NCI-H2227 (cell line): Measurements from ENCODE around the gene MED13L.

Experiments
- DNase-seq: peaks from one replicate; lab custom pipeline; 2025; ENCODE audit not compliant: unreplicated experiment; lab: John Stamatoyannopoulos, UW

MED13L gene

GRCh38 chr12:116026346-116026745 lies 251.1 kb downstream of the MED13L start:
- no peak for DNase-seq

- no peak for DNase-seq
These were observed 252.7 kb downstream of the MED13L start for GRCh38 chr12:116024769-116025168.

- no peak for DNase-seq
These were observed 258.1 kb downstream of the MED13L start for GRCh38 chr12:116019415-116019814.

- DNase-seq = no peak
These were observed 259.2 kb downstream of the MED13L start for GRCh38 chr12:116018282-116018681.

GRCh38 chr12:116015525-116015924 lies 262.0 kb downstream of the MED13L start:
- DNase-seq = peak; percentile 17

GRCh38 chr12:116012757-116013156 lies 264.7 kb downstream of the MED13L start:
- no peak for DNase-seq

- no peak for DNase-seq
These were observed 266.3 kb downstream of the MED13L start for GRCh38 chr12:116011217-116011616.

- no peak for DNase-seq
These were observed 267.0 kb downstream of the MED13L start for GRCh38 chr12:116010467-116010866.

- no peak for DNase-seq
These were observed 267.7 kb downstream of the MED13L start for GRCh38 chr12:116009805-116010204.

- DNase-seq = no peak
These were observed 271.4 kb downstream of the MED13L start for GRCh38 chr12:116006141-116006540.

- DNase-seq = no peak
These were observed 274.5 kb downstream of the MED13L start for GRCh38 chr12:116002890-116003536.

- DNase-seq = no peak
These were observed 277.2 kb downstream of the MED13L start for GRCh38 chr12:116000252-116000651.

GRCh38 chr12:115999582-115999981 lies 277.9 kb downstream of the MED13L start:
- no peak for DNase-seq

GRCh38 chr12:115998794-115999478 lies 278.6 kb downstream of the MED13L start:
- no peak for DNase-seq

- peak; percentile 59 for DNase-seq
These were observed 279.3 kb downstream of the MED13L start for GRCh38 chr12:115998119-115998633.

GRCh38 chr12:115993737-115994136 lies 283.8 kb downstream of the MED13L start:
- DNase-seq = no peak

GRCh38 chr12:115990241-115990640 lies 287.3 kb downstream of the MED13L start:
- no peak for DNase-seq

GRCh38 chr12:115988625-115989563 lies 288.6 kb downstream of the MED13L start:
- DNase-seq = no peak

GRCh38 chr12:115988212-115988611 lies 289.3 kb downstream of the MED13L start:
- DNase-seq = no peak

GRCh38 chr12:115984616-115985015 lies 292.9 kb downstream of the MED13L start:
- DNase-seq = no peak

GRCh38 chr12:115983226-115983798 lies 294.2 kb downstream of the MED13L start:
- DNase-seq = no peak
